22Rv1 (cell line): ENCODE results near the gene GAPT.

Source experiments
- H3K27ac ChIP-seq: fragments of 450-650 bp; 2 replicates; pipeline ENCODE4 v1.5.1; 2017
- ZFX ChIP-seq: fragments of 450-650 bp; IDR thresholded peaks from 2 replicates; pipeline ENCODE4 v1.6.1; 2017; ENCODE audit warnings: antibody characterized with exemption, borderline replicate concordance
- TF ChIP-seq, protein P1 (sequence below): fragments of 450-650 bp; IDR thresholded peaks from 2 replicates; pipeline ENCODE4 v1.5.1; 2017; ENCODE audit warnings: mild to moderate bottlenecking

GAPT gene

DNA sequence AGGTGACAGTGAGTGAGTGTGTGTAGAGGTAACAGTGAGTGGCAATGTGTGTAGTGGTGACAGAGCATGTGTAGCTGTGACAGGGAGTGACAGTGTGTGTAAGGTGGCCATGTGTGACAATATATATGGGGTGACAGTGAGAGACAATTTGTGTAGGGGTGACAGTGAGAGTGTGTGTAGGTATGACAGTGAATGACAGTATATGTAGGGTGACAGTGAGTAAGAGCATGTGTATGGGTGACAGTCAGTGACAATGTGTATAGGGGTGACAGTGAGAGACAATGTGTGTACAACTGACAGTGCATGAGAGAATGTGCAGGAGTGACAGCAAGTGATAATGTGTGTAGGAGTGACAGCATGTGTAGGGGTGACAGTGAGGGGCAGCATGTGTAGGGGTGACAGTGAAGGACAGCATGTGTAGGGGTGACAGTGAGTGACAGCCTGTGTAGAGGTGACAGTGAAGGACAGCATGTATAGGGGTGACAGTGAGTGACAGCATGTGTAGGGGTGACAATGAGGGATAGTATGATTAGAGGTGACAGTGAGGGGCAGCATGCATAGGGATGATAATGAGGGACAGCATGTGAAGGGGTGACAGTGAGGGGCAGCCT, 10.1 kb upstream of the GAPT start:
- TF ChIP-seq, protein P1, sequence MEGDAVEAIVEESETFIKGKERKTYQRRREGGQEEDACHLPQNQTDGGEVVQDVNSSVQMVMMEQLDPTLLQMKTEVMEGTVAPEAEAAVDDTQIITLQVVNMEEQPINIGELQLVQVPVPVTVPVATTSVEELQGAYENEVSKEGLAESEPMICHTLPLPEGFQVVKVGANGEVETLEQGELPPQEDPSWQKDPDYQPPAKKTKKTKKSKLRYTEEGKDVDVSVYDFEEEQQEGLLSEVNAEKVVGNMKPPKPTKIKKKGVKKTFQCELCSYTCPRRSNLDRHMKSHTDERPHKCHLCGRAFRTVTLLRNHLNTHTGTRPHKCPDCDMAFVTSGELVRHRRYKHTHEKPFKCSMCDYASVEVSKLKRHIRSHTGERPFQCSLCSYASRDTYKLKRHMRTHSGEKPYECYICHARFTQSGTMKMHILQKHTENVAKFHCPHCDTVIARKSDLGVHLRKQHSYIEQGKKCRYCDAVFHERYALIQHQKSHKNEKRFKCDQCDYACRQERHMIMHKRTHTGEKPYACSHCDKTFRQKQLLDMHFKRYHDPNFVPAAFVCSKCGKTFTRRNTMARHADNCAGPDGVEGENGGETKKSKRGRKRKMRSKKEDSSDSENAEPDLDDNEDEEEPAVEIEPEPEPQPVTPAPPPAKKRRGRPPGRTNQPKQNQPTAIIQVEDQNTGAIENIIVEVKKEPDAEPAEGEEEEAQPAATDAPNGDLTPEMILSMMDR = no peak
- no peak for TF ChIP-seq ZFX
- no peak overlapping the region for H3K27ac ChIP-seq

DNA sequence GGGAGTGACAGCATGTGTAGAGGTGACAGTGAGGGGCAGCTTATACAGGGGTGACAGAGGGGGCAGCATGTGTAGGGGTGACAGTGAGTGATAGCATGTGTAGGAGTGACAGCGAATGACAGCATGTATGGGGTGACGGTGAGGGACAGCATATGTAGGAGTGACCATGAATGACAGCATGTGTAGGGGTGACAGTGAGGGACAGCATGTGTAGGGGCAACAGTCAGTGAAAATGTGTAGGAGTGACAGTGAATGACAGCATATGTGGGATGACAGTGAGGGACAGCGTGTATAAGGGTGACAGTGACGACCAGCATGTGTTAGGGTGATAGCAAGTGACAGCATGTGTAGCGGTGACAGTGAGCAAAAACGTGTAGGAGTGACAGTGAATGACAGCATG, 9.4 kb upstream of the GAPT start:
- H3K27ac ChIP-seq = no peak overlapping the region
- TF ChIP-seq, protein P1 = no peak
- TF ChIP-seq ZFX = no peak

DNA sequence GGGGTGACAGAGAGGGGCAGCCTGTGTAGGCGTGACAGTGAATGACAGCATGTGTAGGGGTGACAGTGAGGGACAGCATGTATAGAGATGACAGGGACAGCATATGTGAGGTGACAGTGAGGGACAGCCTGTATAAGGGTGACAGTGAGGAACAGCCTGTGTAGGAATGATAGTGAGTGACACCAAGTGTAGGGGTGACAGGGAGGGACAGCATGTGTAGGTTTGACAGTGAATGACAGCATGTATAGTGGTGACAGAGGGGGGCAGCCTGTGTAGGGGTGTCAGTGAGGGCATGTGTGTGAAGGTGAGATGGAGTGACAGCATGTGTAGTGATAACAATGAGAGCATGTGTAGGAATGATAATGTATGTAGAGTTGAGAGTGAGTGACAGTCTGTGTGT, 8.7 kb upstream of the GAPT start:
- no peak overlapping the region for H3K27ac ChIP-seq
- no peak for TF ChIP-seq ZFX
- TF ChIP-seq, protein P1 = no peak

DNA sequence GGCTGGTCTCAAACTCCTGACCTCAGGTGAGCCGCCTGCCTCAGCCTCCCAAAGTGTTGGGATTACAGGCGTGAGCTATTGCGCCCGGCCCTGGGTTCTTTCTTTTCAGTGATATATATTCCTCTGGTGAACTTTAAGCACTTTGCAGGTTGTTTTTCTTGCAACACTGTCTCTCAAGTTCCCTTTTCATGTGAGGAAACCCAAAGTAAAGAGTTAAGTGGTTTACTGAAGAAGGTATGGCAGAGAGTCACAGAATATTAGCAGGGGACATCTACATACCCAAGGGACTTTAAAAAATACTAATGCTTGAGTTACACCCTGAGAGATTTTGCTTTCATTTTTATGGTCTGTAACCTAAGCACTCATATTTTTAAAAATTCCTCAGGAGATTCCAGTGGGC, 6.7 kb upstream of the GAPT start:
- H3K27ac ChIP-seq = no peak overlapping the region
- TF ChIP-seq ZFX = no peak
- TF ChIP-seq, protein P1 = no peak

DNA sequence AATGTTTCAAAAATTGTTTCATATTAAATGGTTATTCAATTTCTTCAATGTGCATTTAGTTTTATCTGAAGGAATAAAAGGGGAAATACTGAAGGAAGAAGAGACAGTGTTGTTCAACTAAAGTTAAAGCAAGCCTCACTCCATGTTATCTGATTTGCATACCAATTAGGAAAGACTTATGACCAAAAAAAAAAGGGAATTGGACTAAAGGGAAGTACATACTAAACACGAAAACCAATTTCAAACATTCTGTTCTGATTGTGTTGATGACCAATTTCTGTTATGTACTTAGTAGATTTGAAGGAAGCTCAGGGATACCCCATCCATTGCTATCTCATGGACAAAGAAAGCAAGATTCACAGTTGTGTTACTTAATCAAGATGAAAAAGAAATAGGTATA, 4.9 kb upstream of the GAPT start:
- no peak for TF ChIP-seq ZFX
- TF ChIP-seq, protein P1 = no peak
- no peak overlapping the region for H3K27ac ChIP-seq

DNA sequence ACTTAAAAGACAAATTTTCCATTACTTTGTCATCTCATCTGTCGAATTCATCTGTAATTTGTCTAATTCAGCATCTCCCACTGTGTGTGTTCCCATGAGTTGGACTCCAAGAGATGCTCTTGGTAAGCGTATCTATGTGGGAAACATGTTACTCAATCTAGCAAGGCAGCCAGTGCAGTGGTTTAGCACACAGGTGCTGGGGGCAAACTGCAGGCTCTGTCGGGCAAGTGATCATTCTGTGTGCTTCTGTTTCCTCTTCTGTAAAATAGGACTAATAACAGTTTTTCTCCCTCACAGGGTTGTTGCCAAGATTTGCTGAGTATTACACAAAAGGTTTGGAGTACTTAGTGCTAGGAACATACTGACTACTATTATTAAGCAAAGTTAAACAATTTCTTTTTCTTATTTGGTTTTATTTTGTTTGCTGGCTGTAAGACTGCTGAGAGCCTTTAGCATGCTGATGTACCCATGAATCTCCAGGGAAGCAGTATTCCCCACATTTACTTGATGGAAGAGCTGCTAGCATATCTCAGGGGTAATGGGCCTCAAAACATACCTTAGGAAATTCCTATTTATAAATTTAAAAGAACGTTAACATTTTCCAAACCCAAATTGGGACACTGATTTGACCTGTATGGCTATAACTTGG, 709 bp upstream of the GAPT start:
- no peak overlapping the region for H3K27ac ChIP-seq
- TF ChIP-seq ZFX = no peak
- TF ChIP-seq, protein P1 = no peak

DNA sequence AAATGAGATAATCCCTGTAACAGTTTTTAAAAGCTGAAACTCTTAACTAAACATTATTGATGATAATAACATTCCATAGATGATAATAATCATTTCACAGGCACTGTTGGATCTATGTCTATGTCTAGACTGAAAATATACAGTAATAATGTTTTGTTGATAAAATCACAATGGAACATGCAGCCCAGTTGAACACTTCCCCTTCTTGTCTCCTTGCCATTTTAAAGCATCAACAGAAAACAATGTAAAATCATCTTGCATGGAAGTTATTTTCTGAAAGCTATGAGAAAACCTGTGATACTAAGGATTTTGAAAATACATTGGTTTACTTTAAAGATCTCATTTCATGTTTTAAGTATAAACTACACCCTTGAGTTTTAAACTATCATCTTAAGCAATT, 1.9 kb downstream of the GAPT start:
- TF ChIP-seq, protein P1 = no peak
- TF ChIP-seq ZFX = no peak
- no peak overlapping the region for H3K27ac ChIP-seq
